Astrocyte (in vitro differentiated cells and primary cell): ENCODE measurements around the gene ACOT7. TPM values are rescaled to one million over a fixed set of nuclear protein-coding genes. Genes with fewer than 3 reads are reported as not detected.

ENCODE experiments used
- DNase-seq: peaks from one replicate; pipeline ENCODE4 v3.0.0-alpha.2; 2010; ENCODE audit warnings: low read depth
- FAIRE-seq: peaks from 2 replicates; lab custom pipeline; 2011; peaks lifted over from hg19 to GRCh38; lab: Jason Lieb, UNC
- H2AFZ ChIP-seq: 2 replicates; pipeline ENCODE4 v1.6.0; 2012; ENCODE audit warnings: low read depth, low read length, inconsistent platforms
- H3K27ac ChIP-seq: 2 replicates; pipeline ENCODE4 v1.5.1; 2011; ENCODE audit warnings: low read depth, low read length, inconsistent platforms
- H3K27me3 ChIP-seq: 2 replicates; pipeline ENCODE4 v1.6.0; 2011; ENCODE audit warnings: low read length, inconsistent platforms; ENCODE audit not compliant: insufficient read depth
- H3K36me3 ChIP-seq: 2 replicates; pipeline ENCODE4 v1.5.1; 2011; ENCODE audit warnings: low read length, inconsistent platforms; ENCODE audit not compliant: insufficient read depth
- H3K4me1 ChIP-seq: 2 replicates; pipeline ENCODE4 v1.5.1; 2011; ENCODE audit warnings: low read length, inconsistent platforms; ENCODE audit not compliant: insufficient read depth
- H3K4me2 ChIP-seq: 2 replicates; pipeline ENCODE4 v1.6.0; 2012; ENCODE audit warnings: low read length, inconsistent platforms
- H3K4me3 ChIP-seq: 2 replicates; pipeline ENCODE4 v1.5.1; 2011; ENCODE audit warnings: low read depth, mild to moderate bottlenecking, low read length, inconsistent platforms; ENCODE audit not compliant: insufficient read depth
- H3K79me2 ChIP-seq: 2 replicates; pipeline ENCODE4 v1.6.0; 2012; ENCODE audit warnings: mild to moderate bottlenecking, low read length, inconsistent platforms; ENCODE audit not compliant: insufficient read depth
- H3K9ac ChIP-seq: 2 replicates; pipeline ENCODE4 v1.6.0; 2012; ENCODE audit warnings: mild to moderate bottlenecking, low read length, inconsistent platforms
- H3K9me3 ChIP-seq: 2 replicates; pipeline ENCODE4 v1.5.1; 2012; ENCODE audit warnings: low read depth, mild to moderate bottlenecking, low read length, inconsistent platforms; ENCODE audit not compliant: insufficient read depth
- H4K20me1 ChIP-seq: 2 replicates; pipeline ENCODE4 v1.6.0; 2012; ENCODE audit warnings: low read length, inconsistent platforms; ENCODE audit not compliant: insufficient read depth
- H3K27ac Mint-ChIP-seq: one replicate; pipeline ENCODE4 v1.8.0; 2021; ENCODE audit warnings: mild to moderate bottlenecking, mixed read lengths; ENCODE audit not compliant: unreplicated experiment
- H3K27me3 Mint-ChIP-seq: one replicate; pipeline ENCODE4 v1.8.0; 2021; ENCODE audit warnings: low read depth, mixed read lengths; ENCODE audit not compliant: unreplicated experiment
- H3K36me3 Mint-ChIP-seq: one replicate; pipeline ENCODE4 v1.8.0; 2021; ENCODE audit warnings: low read depth, mixed read lengths; ENCODE audit not compliant: unreplicated experiment
- H3K4me1 Mint-ChIP-seq: one replicate; pipeline ENCODE4 v1.8.0; 2021; ENCODE audit warnings: low read depth, mixed read lengths; ENCODE audit not compliant: unreplicated experiment
- H3K4me3 Mint-ChIP-seq: one replicate; pipeline ENCODE4 v1.8.0; 2021; ENCODE audit warnings: mild to moderate bottlenecking, moderate library complexity, mixed read lengths; ENCODE audit not compliant: unreplicated experiment
- H3K9me3 Mint-ChIP-seq: one replicate; pipeline ENCODE4 v1.8.0; 2021; ENCODE audit warnings: mild to moderate bottlenecking, mixed read lengths; ENCODE audit not compliant: unreplicated experiment
- CTCF ChIP-seq: IDR thresholded peaks from 2 replicates; pipeline ENCODE4 v1.5.1; 2011; ENCODE audit warnings: low read depth, mild to moderate bottlenecking, inconsistent platforms, low read length, moderate library complexity; ENCODE audit not compliant: insufficient read depth
- EZH2 ChIP-seq: IDR thresholded peaks from 2 replicates; pipeline ENCODE4 v1.6.1; 2012; ENCODE audit warnings: mild to moderate bottlenecking, low read length, inconsistent platforms; ENCODE audit not compliant: insufficient read depth
- total RNA-seq: library from RNA; stranded (reverse); gene quantifications from 2 replicates; pipeline ENCODE4 v1.2.1, GENCODE V29; 2021

Gene ACOT7
- total RNA-seq, 1 donor from 2014 or later, result 91.1 TPM

- peaks cover 4% of the 10 kb centered on the region for H3K4me1 ChIP-seq
Measured at GRCh38 chr1:6245086-6245868, 148.3 kb downstream of the ACOT7 start.

GRCh38 chr1:6244401-6245049, 149.0 kb downstream of the ACOT7 start:
- Histone ChIP-seq H3K79me2 (no peaks in the 10 kb centered on the region), H3K4me2 (no peak overlapping the region), H3K9me3 (no peaks in the 10 kb centered on the region), H3K36me3 (no peaks in the 10 kb centered on the region), H2AFZ (no peak overlapping the region), H3K4me1 (peaks cover 4% of the 10 kb centered on the region), H3K27me3 (peaks cover 36% of the 10 kb centered on the region), H3K27ac (no peak overlapping the region), H3K9ac (no peak overlapping the region), H4K20me1 (peaks cover 18% of the 10 kb centered on the region), H3K4me3 (no peak overlapping the region)
- no peaks in the 10 kb centered on the region for H3K4me1 Mint-ChIP-seq
- TF ChIP-seq EZH2, result no peak
- TF ChIP-seq CTCF, result no peak
- DNase-seq (no peak), FAIRE-seq (no peak)
- H3K9me3 Mint-ChIP-seq, result no peaks in the 10 kb centered on the region
- no peak overlapping the region for H3K4me3 Mint-ChIP-seq
- no peaks in the 10 kb centered on the region for H3K36me3 Mint-ChIP-seq
- H3K27me3 Mint-ChIP-seq, result peaks cover 51% of the 10 kb centered on the region
- H3K27ac Mint-ChIP-seq, result no peak overlapping the region

More at GRCh38 chr1:6245086-6245868, 148.3 kb downstream of the ACOT7 start:
- H2AFZ ChIP-seq, result no peak overlapping the region
- H3K27ac ChIP-seq, result no peak overlapping the region
- H3K4me3 Mint-ChIP-seq, result no peak overlapping the region
- peaks cover 37% of the 10 kb centered on the region for H3K27me3 ChIP-seq
- no peaks in the 10 kb centered on the region for H3K79me2 ChIP-seq
- no peak overlapping the region for H3K9ac ChIP-seq
- no peaks in the 10 kb centered on the region for H3K9me3 ChIP-seq
- H3K4me2 ChIP-seq, result peak overlapping the region; percentile 80
- H3K4me1 Mint-ChIP-seq, result no peaks in the 10 kb centered on the region
- peaks cover 52% of the 10 kb centered on the region for H3K27me3 Mint-ChIP-seq
- H3K36me3 ChIP-seq, result no peaks in the 10 kb centered on the region
- no peak for TF ChIP-seq EZH2
- peak; percentile 34 for TF ChIP-seq CTCF
- H3K4me3 ChIP-seq, result no peak overlapping the region
- H3K9me3 Mint-ChIP-seq, result no peaks in the 10 kb centered on the region
- no peaks in the 10 kb centered on the region for H3K36me3 Mint-ChIP-seq
- no peak for FAIRE-seq
- H3K27ac Mint-ChIP-seq, result no peak overlapping the region
- DNase-seq, result peak; percentile 51
- H4K20me1 ChIP-seq, result peaks cover 18% of the 10 kb centered on the region

GRCh38 chr1:6243993-6244392, 149.6 kb downstream of the ACOT7 start, which contains the start of gene HES3:
TSS of gene HES3 (plus strand) at chr1:6244179. CDS start at chr1:6244366, 187 bp downstream.
- Mint-ChIP-seq H3K27ac (no peak within 1 kb of the TSS), H3K9me3 (no peaks in the 10 kb centered on the region), H3K27me3 (peaks cover 55% of the 10 kb centered on the region), H3K4me1 (no peaks in the 10 kb centered on the region), H3K4me3 (no peak within 1 kb of the TSS), H3K36me3 (no peaks in the 10 kb centered on the region)
- TF ChIP-seq CTCF (no peak), EZH2 (peak; percentile 27)
- Histone ChIP-seq H3K79me2 (no peaks in the 10 kb centered on the region), H3K9ac (no peak within 1 kb of the TSS), H3K4me3 (no peak within 1 kb of the TSS), H2AFZ (no peak within 1 kb of the TSS), H3K4me2 (no peak within 1 kb of the TSS), H3K27ac (no peak within 1 kb of the TSS), H3K9me3 (no peaks in the 10 kb centered on the region), H4K20me1 (peaks cover 18% of the 10 kb centered on the region), H3K36me3 (no peaks in the 10 kb centered on the region), H3K27me3 (peaks cover 36% of the 10 kb centered on the region), H3K4me1 (peaks cover 4% of the 10 kb centered on the region)
- DNase-seq (no peak), FAIRE-seq (no peak)
